ENCODE data around the gene GIGYF2.

The GIGYF2 gene

GRCh38 chr2:232693344-232693743 lies 3.8 kb upstream of the GIGYF2 start:
- CTCF ChIA-PET: interaction anchor here (1.2 kb wide), 1 partner anchor 28 kb away, joined by 3 read pairs; no protein-coding TSS in a partner anchor
- POLR2A ChIA-PET: no interaction called here
- no peak overlapping the region for H3K27ac ChIP-seq (ENCODE audit: extremely low read depth, low read depth, low read length)
- H3K36me3 ChIP-seq (ENCODE audit: control insufficient read depth in 2 of 2, insufficient read depth in 1 of 2, low read length in 2 of 2): no peaks in the 10 kb centered on the region
- H3K4me3 ChIP-seq (ENCODE audit: low read depth, low read length): no peak overlapping the region
- TF ChIP-seq ZNF660 (tag by site-specific recombination; IDR thresholded peaks at IDR 0.05) (no peak), HOXD13 (CRISPR knock-in tag; IDR thresholded peaks at IDR 0.05; ENCODE audit: borderline replicate concordance) (no peak), GLIS2 (tag by site-specific recombination; IDR thresholded peaks at IDR 0.05) (no peak), PRDM10 (tag by site-specific recombination; IDR thresholded peaks at IDR 0.05) (peak; percentile 31; the same call in 1 of the 2 replicates)
- H3K9me3 ChIP-seq (ENCODE audit: control insufficient read depth, insufficient read depth, low read depth, low read length): no peaks in the 10 kb centered on the region
- H3K4me1 ChIP-seq (ENCODE audit: control insufficient read depth, insufficient read depth, low read length): no peaks in the 10 kb centered on the region

DNA sequence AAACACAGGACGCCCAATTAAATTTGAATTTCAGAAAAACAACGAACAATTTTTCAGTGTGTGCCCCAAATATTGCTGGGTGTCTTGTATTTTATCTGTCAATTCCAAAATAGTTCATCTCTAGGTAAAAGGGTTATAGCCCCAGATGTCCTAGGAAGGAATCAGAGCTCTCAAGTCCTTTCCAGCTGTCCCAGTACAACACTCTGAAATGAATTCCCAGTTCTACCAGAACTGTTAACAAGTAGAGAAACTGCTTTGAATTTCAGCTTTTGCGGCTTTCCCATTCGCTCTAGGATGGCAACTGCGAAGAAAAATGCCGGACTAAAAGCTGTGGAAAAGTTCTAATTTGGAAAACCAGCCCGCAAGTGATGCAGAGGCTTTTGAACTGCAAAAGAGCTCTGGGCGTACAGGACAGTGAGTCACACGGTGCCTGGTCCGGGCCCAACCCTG lies 497 bp upstream of the GIGYF2 start:
- Histone ChIP-seq H3K9me3 (ENCODE audit: control insufficient read depth, insufficient read depth, low read depth, low read length) (no peaks in the 10 kb centered on the region), H3K4me1 (ENCODE audit: control insufficient read depth, insufficient read depth, low read length) (peaks cover 16% of the 10 kb centered on the region), H3K36me3 (ENCODE audit: control insufficient read depth in 2 of 2, insufficient read depth in 1 of 2, low read length in 2 of 2) (peaks cover 0 to 14% of the 10 kb centered on the region in 2 experiments; a peak in 2 of 3 replicates), H3K27ac (ENCODE audit: extremely low read depth, low read depth, low read length) (no peak overlapping the region; the same call in 1 of the 2 replicates), H3K4me3 (ENCODE audit: low read depth, low read length) (peak overlapping the region; percentile 10; the same call in 1 of the 2 replicates)
- TF ChIP-seq ZSCAN18 (tag by site-specific recombination; IDR thresholded peaks at IDR 0.05): no peak
- TF ChIP-seq TRIM28 (IDR thresholded peaks at IDR 0.05; ENCODE audit: borderline replicate concordance, low read length): no peak
- TF ChIP-seq ZNF529 (tag by site-specific recombination; IDR thresholded peaks at IDR 0.05; ENCODE audit: insufficient replicate concordance): no peak
- no peak for TF ChIP-seq KLF17 (tag by site-specific recombination; IDR thresholded peaks at IDR 0.05)
- ChIA-PET CTCF (no interaction called here), POLR2A (interaction anchor here (1.5 kb wide), 2 partner anchors 61 to 63 kb away, joined by 3 to 4 read pairs; partner anchors contain the start of gene EFHD1)

GRCh38 chr2:232697807-232698110 lies 628 bp downstream of the GIGYF2 start:
- CTCF ChIA-PET: interaction anchor here (0.5 to 0.6 kb wide), 2 partner anchors 67 to 798 kb away, joined by 3 read pairs; no protein-coding TSS in a partner anchor
- Histone ChIP-seq H3K4me1 (ENCODE audit: control insufficient read depth, insufficient read depth, low read length) (peaks cover 16% of the 10 kb centered on the region), H3K9me3 (ENCODE audit: control insufficient read depth, insufficient read depth, low read depth, low read length) (no peaks in the 10 kb centered on the region), H3K36me3 (ENCODE audit: control insufficient read depth in 2 of 2, insufficient read depth in 1 of 2, low read length in 2 of 2) (peaks cover 2 to 21% of the 10 kb centered on the region in 2 experiments; a peak in 2 of 3 replicates), H3K27ac (ENCODE audit: extremely low read depth, low read depth, low read length) (peak overlapping the region; percentile 90), H3K4me3 (ENCODE audit: low read depth, low read length) (peak overlapping the region; percentile 95)
- POLR2A ChIA-PET: interaction anchor here (0.6 to 1.5 kb wide), 3 partner anchors 14 to 64 kb away, joined by 3 to 4 read pairs (median 3); partner anchors contain the start of gene EFHD1
- TF ChIP-seq GLIS1 (tag by site-specific recombination; IDR thresholded peaks at IDR 0.05) (peak; percentile 9; the same call in 1 of the 2 replicates), ZNF324 (tag by site-specific recombination; IDR thresholded peaks at IDR 0.05) (no peak), ZNF335 (tag by site-specific recombination; conservative IDR thresholded peaks at IDR 0.05) (peak; percentile 45)

Data from HEK293 (cell line).